BJ (cell line): Measurements from ENCODE around the gene TM9SF3. TPM values are rescaled to one million over a fixed set of nuclear protein-coding genes. Genes with fewer than 3 reads are reported as not detected.

Experiments used
- CTCF ChIA-PET: fragments of 350-600 bp; formaldehyde crosslinking; extraction: SDS; loops from one replicate; lab custom pipeline; 2021; ENCODE audit warnings: antibody characterized with exemption, inconsistent platforms; lab: Yijun Ruan, JAX
- POLR2A ChIA-PET: fragments of 300-600 bp; sonication (Branson Sonifier 250); formaldehyde crosslinking; extraction: SDS; loops from one replicate; lab custom pipeline; 2021; ENCODE audit warnings: antibody characterized with exemption; lab: Charles Lee
- DNase-seq: peaks from one replicate; pipeline ENCODE4 v3.0.0-alpha.2; 2011; ENCODE audit warnings: low read depth
- H3K27me3 ChIP-seq: 2 replicates; pipeline ENCODE4 v1.6.0; 2011; ENCODE audit warnings: low read length; ENCODE audit not compliant: control insufficient read depth, insufficient read depth
- H3K36me3 ChIP-seq: 2 replicates; pipeline ENCODE4 v1.5.1; 2011; ENCODE audit warnings: low read length; ENCODE audit not compliant: control insufficient read depth, insufficient read depth
- H3K4me3 ChIP-seq: 2 replicates; pipeline ENCODE4 v1.5.1; 2011; ENCODE audit warnings: low read depth, mild to moderate bottlenecking, control low read depth, low read length
- polyA plus RNA-seq: library from polyadenylated mRNA; depleted of rRNA; stranded (reverse); fragments of >200 nt; gene quantifications from 2 replicates; pipeline ENCODE4 v1.2.3, GENCODE V29; 2011
- TF ChIP-seq, protein P1 (sequence below): IDR thresholded peaks from 2 replicates; pipeline ENCODE4 v1.5.1; 2011; ENCODE audit warnings: low read depth, mild to moderate bottlenecking, control low read depth, inconsistent platforms, low read length, moderate library complexity; ENCODE audit not compliant: insufficient read depth

Gene TM9SF3
- polyA plus RNA-seq, 1 experiment = 27.0 TPM

DNA sequence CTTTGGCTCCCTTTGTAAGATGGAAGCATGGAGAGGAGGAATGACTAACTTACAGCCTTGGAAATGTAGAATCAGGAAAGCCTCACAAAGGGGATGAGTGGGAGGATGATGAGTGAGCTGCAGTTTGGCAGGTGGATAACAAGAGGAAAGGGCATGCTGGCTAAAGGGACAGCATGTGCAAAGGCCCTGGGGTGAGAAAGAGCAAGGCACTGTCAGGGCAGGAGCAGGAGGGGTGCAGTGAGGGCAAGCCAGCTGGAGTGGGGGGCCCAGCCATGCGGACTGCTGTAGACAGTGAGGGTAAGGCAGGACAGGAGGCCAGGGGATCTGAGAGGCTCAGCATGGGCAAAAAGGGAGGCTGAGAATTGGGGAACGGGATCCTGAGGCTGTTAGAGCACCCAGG lies 93.6 kb downstream of the TM9SF3 start:
- no peak overlapping the region for H3K4me3 ChIP-seq
- TF ChIP-seq, protein P1, sequence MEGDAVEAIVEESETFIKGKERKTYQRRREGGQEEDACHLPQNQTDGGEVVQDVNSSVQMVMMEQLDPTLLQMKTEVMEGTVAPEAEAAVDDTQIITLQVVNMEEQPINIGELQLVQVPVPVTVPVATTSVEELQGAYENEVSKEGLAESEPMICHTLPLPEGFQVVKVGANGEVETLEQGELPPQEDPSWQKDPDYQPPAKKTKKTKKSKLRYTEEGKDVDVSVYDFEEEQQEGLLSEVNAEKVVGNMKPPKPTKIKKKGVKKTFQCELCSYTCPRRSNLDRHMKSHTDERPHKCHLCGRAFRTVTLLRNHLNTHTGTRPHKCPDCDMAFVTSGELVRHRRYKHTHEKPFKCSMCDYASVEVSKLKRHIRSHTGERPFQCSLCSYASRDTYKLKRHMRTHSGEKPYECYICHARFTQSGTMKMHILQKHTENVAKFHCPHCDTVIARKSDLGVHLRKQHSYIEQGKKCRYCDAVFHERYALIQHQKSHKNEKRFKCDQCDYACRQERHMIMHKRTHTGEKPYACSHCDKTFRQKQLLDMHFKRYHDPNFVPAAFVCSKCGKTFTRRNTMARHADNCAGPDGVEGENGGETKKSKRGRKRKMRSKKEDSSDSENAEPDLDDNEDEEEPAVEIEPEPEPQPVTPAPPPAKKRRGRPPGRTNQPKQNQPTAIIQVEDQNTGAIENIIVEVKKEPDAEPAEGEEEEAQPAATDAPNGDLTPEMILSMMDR = no peak
- H3K36me3 ChIP-seq = no peaks in the 10 kb centered on the region
- CTCF ChIA-PET = no interaction called here
- H3K27me3 ChIP-seq = no peaks in the 10 kb centered on the region; the same call in 1 of the 2 replicates
- DNase-seq = no peak
- POLR2A ChIA-PET = no interaction called here

DNA sequence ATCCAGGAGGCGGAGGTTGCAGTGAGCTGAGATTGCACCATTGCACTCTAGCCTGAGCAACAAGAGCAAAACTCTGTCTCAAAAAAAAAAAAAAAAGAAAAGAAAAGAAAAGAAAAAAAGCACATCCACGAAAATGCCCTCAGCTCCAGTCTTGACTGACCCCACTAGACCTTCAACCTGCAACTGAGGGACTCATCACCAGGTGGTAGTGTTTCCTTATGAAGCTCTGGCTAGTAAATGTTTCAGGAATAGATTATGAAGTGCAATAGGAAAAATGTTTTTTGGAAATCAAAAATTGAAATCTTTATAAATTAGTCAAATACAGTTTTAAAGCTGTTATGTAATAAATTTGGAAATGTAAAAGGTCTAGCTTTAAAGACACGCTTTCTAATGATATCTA lies 95.5 kb downstream of the TM9SF3 start:
- Histone ChIP-seq H3K4me3 (no peak overlapping the region), H3K27me3 (no peaks in the 10 kb centered on the region), H3K36me3 (no peaks in the 10 kb centered on the region)
- TF ChIP-seq, protein P1 = 0 out of 2 replicates have a peak, but pooled peaks have one; percentile 20
- ChIA-PET CTCF (interaction anchor here (0.7 to 2.1 kb wide), 8 partner anchors 17 to 265 kb away, joined by 3 to 5 read pairs (median 3); partner anchors contain the start of gene TLL2), POLR2A (no interaction called here)
- no peak for DNase-seq

DNA sequence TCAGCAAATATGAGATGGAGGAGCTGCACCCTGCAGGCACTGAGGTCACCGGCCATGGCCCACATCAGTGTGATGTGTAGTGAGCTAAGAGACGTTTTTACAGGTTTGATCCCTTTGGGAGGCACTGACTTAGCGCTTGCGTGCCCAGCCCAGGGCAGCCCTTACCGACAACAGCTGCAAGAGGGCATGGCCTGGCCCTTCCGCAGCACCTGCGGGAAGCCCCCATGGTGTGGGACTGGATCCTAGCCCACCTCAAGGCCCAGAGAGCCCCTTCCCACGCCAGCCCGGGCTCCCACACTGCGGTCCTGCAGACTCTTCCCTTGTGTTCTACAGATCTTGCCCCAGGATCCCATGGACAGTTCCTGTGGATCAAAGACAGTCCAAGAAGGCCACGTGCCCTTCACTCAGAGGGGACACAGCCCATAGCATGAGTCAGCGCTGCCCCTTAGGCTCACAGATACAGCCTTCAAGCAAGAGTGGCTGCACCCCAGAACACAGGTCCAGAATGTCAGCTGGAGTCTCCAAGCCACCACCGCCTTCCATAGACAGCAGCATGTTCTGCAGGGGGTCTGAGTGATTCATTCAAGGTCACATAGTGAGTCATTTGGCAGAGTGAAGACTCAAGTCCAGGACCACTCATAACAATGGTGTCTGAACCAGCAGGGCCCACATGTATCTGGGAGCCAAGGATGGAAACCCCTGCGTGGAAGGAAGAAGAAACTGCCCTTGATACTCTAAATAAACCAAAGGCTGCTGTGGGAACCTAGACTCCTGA lies 98.5 kb downstream of the TM9SF3 start:
- ChIA-PET POLR2A (no interaction called here), CTCF (interaction anchor here (1.1 kb wide), 1 partner anchor 21 kb away, joined by 3 read pairs; no protein-coding TSS in a partner anchor)
- Histone ChIP-seq H3K27me3 (no peaks in the 10 kb centered on the region), H3K4me3 (no peak overlapping the region), H3K36me3 (no peaks in the 10 kb centered on the region)
- TF ChIP-seq, protein P1 = no peak
- DNase-seq = no peak

DNA sequence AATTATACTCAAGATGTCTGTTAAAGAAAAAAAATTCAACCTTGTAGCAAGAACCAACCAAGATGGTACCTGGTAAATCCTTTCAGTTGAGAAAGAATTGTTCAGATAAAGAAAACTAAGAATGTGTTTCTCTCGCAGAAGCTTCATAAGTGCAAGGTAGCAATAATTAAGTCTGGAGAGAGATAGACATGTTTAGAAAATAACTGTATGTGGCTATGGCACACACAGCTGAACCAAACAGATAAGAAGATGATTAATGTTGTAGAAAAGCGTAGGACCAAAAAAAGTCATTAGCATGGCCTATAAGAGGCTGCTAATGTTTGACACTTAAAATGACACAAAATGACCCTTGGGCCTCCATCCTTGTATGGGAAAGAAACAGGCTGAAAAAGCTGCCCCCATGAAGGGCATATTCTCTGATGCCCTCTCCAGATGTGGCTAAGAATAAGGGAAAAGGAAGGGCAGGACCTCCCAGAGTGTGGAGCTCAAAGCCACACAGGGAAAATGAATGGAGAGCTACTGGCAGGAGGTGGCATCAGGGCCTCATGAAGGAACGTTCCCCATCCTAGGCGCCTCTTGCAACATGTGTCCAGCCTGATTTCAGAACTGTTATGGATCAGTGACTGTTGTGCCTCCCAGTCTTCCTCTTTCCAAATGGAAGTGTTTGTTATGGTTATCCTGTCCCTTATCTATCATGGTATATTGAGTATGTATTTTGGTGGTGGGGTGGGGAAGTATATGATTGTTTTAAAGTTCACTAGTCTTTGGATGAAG lies 103.8 kb downstream of the TM9SF3 start:
- TF ChIP-seq, protein P1 = no peak
- CTCF ChIA-PET = no interaction called here
- Histone ChIP-seq H3K36me3 (no peaks in the 10 kb centered on the region), H3K27me3 (no peaks in the 10 kb centered on the region; the same call in 1 of the 2 replicates), H3K4me3 (no peak overlapping the region)
- POLR2A ChIA-PET = no interaction called here
- DNase-seq = no peak

DNA sequence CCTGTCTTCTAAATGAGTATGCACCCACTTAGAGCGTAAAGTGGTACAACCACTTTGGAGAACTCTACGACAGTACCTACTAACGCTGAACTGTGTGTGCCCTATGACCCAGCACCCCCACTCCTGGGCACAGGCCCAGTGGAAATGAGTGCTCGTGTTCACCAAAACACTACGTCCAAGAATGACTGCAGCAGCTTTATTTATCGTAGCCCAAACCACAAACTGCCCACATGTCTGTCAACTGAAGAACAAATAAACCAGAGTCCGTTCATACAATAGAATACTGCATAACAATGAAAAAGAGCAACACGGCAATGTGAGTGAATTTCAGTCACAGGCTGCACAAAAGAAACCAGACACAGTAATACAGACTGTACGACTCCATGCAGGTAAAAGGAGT lies 108.5 kb downstream of the TM9SF3 start:
- no peak for DNase-seq
- CTCF ChIA-PET = interaction anchor here (1.3 kb wide), 1 partner anchor 35 kb away, joined by 4 read pairs; the partner anchor contains the start of gene TLL2
- POLR2A ChIA-PET = no interaction called here
- no peaks in the 10 kb centered on the region for H3K36me3 ChIP-seq
- TF ChIP-seq, protein P1 = no peak
- H3K27me3 ChIP-seq = no peaks in the 10 kb centered on the region; the same call in 1 of the 2 replicates
- H3K4me3 ChIP-seq = no peak overlapping the region
